HCT116 (cell line): ENCODE data around the gene ARHGAP42.
"Not testable (repeated sequence)": the region's sequence is repeated elsewhere in the genome, so short reads cannot be mapped to it uniquely, and the experiment has no call there.

Experiments
- EZH2 ChIP-seq: fragments of 200-600 bp; sonication (generic); IDR thresholded peaks from 2 replicates; pipeline ENCODE4 v1.6.1; 2017; ENCODE audit warnings: antibody characterized with exemption, mixed run types
- EZH2phosphoT487 ChIP-seq: fragments of 200-600 bp; IDR thresholded peaks from 2 replicates; pipeline ENCODE4 v1.6.1; 2018; ENCODE audit warnings: antibody characterized with exemption, borderline replicate concordance
- POLR2A ChIP-seq: IDR thresholded peaks from 2 replicates; pipeline ENCODE4 v1.7.0; 2011; ENCODE audit warnings: borderline replicate concordance; ENCODE audit not compliant: insufficient read depth, insufficient read length; ENCODE audit errors: extremely low read depth
- POLR2AphosphoS5 ChIP-seq: IDR thresholded peaks from 2 replicates; pipeline ENCODE4 v1.6.1; 2011; ENCODE audit warnings: mild to moderate bottlenecking, low read depth, low read length, moderate library complexity
- RAD21 ChIP-seq: IDR thresholded peaks from 2 replicates; pipeline ENCODE4 v1.6.1; 2012; ENCODE audit warnings: low read depth, mild to moderate bottlenecking
- SIN3A ChIP-seq: IDR thresholded peaks from 2 replicates; pipeline ENCODE4 v1.6.1; 2012; ENCODE audit warnings: low read depth
- SRF ChIP-seq: IDR thresholded peaks from 2 replicates; pipeline ENCODE4 v1.6.1; 2012; ENCODE audit warnings: low read depth
- ZFX ChIP-seq: fragments of 450-650 bp; IDR thresholded peaks from 2 replicates; pipeline ENCODE4 v1.6.1; 2017
- TF ChIP-seq, protein P1 (sequence below), 3 experiments: fragments of 200-600 bp in 1 of 3; sonication (generic) in 1 of 3; IDR thresholded peaks in 2 of 3; conservative IDR thresholded peaks in 1 of 3; 2 replicates each; pipeline ENCODE4 v1.5.1; 2012 to 2017; ENCODE audit warnings: low read depth in 2 of 3, low read length in 2 of 3, antibody characterized with exemption in 1 of 3, borderline replicate concordance in 1 of 3, control low read depth in 1 of 3, mild to moderate bottlenecking in 1 of 3, mixed read lengths in 1 of 3, mixed run types in 1 of 3, moderate library complexity in 1 of 3; ENCODE audit not compliant: insufficient read depth in 1 of 3

DNA sequence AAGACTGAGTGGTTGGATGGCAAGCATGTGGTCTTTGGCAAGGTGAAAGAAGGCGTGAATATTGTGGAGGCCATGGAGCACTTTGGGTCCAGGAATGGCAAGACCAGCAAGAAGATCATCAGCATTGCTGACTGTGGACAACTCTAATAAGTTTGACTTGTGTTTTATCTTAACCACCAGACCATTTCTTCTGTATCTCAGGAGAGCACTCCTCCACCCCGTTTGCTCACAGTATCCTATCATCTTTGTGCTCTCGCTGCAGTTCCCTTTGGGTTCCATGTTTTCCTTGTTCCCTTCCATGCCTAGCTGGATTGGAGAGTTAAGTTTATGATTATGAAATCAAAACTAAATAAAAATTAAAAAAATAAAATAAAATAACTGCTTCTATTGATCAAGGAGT, 20.3 kb upstream of the ARHGAP42 start:
- TF ChIP-seq, protein P1, sequence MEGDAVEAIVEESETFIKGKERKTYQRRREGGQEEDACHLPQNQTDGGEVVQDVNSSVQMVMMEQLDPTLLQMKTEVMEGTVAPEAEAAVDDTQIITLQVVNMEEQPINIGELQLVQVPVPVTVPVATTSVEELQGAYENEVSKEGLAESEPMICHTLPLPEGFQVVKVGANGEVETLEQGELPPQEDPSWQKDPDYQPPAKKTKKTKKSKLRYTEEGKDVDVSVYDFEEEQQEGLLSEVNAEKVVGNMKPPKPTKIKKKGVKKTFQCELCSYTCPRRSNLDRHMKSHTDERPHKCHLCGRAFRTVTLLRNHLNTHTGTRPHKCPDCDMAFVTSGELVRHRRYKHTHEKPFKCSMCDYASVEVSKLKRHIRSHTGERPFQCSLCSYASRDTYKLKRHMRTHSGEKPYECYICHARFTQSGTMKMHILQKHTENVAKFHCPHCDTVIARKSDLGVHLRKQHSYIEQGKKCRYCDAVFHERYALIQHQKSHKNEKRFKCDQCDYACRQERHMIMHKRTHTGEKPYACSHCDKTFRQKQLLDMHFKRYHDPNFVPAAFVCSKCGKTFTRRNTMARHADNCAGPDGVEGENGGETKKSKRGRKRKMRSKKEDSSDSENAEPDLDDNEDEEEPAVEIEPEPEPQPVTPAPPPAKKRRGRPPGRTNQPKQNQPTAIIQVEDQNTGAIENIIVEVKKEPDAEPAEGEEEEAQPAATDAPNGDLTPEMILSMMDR (IDR thresholded peaks at IDR 0.05 in 2 of 3, conservative IDR thresholded peaks at IDR 0.05 in 1 of 3; ENCODE audit: borderline replicate concordance in 1 of 3, insufficient read depth in 1 of 3, low read depth in 2 of 3, low read length in 2 of 3) = not testable (repeated sequence)
- TF ChIP-seq POLR2AphosphoS5, EZH2, EZH2phosphoT487, RAD21, POLR2A, ZFX, SIN3A, SRF: not testable (repeated sequence)
